ENCODE results near the gene TPRG1. TPM values are rescaled to one million over a fixed set of nuclear protein-coding genes. Genes with fewer than 3 reads are reported as not detected.

Gene TPRG1
- total and polyA plus RNA-seq, 2 donors (not counting 1 experiment from before 2014, with no cell fraction given) = 0.47 to 0.99 TPM

- Histone ChIP-seq H3K4me2 (ENCODE audit: extremely low read depth, insufficient read depth, low read length) (no peak overlapping the region), H3K9me3 (ENCODE audit: control insufficient read depth, insufficient read depth, low read depth, low read length) (no peaks in the 10 kb centered on the region), H3K79me2 (ENCODE audit: control insufficient read depth, insufficient read depth, low read length) (no peaks in the 10 kb centered on the region), H2AFZ (ENCODE audit: low read length) (no peak overlapping the region), H3K27ac (ENCODE audit: insufficient read depth, low read length) (no peak overlapping the region), H3K9ac (ENCODE audit: insufficient read depth, low read length) (no peak overlapping the region), H4K20me1 (ENCODE audit: control insufficient read depth, extremely low read depth, insufficient read depth, low read length) (no peaks in the 10 kb centered on the region), H3K27me3 (ENCODE audit: control insufficient read depth, insufficient read depth, low read length) (no peaks in the 10 kb centered on the region), H3K4me3 (replicated peaks in 1 of 4; ENCODE audit: control extremely low read depth in 1 of 4, insufficient read depth in 1 of 4, low read depth in 3 of 4, low read length in 4 of 4) (no peak overlapping the region), H3K36me3 (ENCODE audit: control insufficient read depth, insufficient read depth, low read length) (no peaks in the 10 kb centered on the region), H3K4me1 (ENCODE audit: control insufficient read depth, extremely low read depth, insufficient read depth, low read length) (no peaks in the 10 kb centered on the region)
- no peak for TF ChIP-seq CTCF (conservative IDR thresholded peaks at IDR 0.05 in 1 of 2, IDR thresholded peaks at IDR 0.05 in 1 of 2; ENCODE audit: low read depth in 1 of 2, low read length in 2 of 2)
- TF ChIP-seq EZH2 (IDR thresholded peaks at IDR 0.05; ENCODE audit: low read length, missing control alignments) = no peak
- DNase-seq (ENCODE audit: low read depth in 2 of 2) = no peak
Observed at GRCh38 chr3:189235214-189235613, 63.4 kb downstream of the TPRG1 start.

- Histone ChIP-seq H3K27ac (ENCODE audit: insufficient read depth, low read length) (no peak overlapping the region), H3K4me3 (replicated peaks in 1 of 4; ENCODE audit: control extremely low read depth in 1 of 4, insufficient read depth in 1 of 4, low read depth in 3 of 4, low read length in 4 of 4) (no peak overlapping the region), H4K20me1 (ENCODE audit: control insufficient read depth, extremely low read depth, insufficient read depth, low read length) (no peaks in the 10 kb centered on the region), H3K4me2 (ENCODE audit: extremely low read depth, insufficient read depth, low read length) (no peak overlapping the region), H3K9me3 (ENCODE audit: control insufficient read depth, insufficient read depth, low read depth, low read length) (no peaks in the 10 kb centered on the region), H3K27me3 (ENCODE audit: control insufficient read depth, insufficient read depth, low read length) (no peaks in the 10 kb centered on the region), H2AFZ (ENCODE audit: low read length) (no peak overlapping the region), H3K79me2 (ENCODE audit: control insufficient read depth, insufficient read depth, low read length) (no peaks in the 10 kb centered on the region), H3K36me3 (ENCODE audit: control insufficient read depth, insufficient read depth, low read length) (no peaks in the 10 kb centered on the region), H3K9ac (ENCODE audit: insufficient read depth, low read length) (no peak overlapping the region), H3K4me1 (ENCODE audit: control insufficient read depth, extremely low read depth, insufficient read depth, low read length) (no peaks in the 10 kb centered on the region)
- TF ChIP-seq EZH2 (IDR thresholded peaks at IDR 0.05; ENCODE audit: low read length, missing control alignments) (no peak), CTCF (conservative IDR thresholded peaks at IDR 0.05 in 1 of 2, IDR thresholded peaks at IDR 0.05 in 1 of 2; ENCODE audit: low read depth in 1 of 2, low read length in 2 of 2) (no peak)
- DNase-seq (ENCODE audit: low read depth in 2 of 2) = no peak
Observed at GRCh38 chr3:189236352-189236751, 64.6 kb downstream of the TPRG1 start.

GRCh38 chr3:189237526-189237925 lies 65.8 kb downstream of the TPRG1 start:
- H3K36me3 ChIP-seq (ENCODE audit: control insufficient read depth, insufficient read depth, low read length) = no peaks in the 10 kb centered on the region
- H3K4me1 ChIP-seq (ENCODE audit: control insufficient read depth, extremely low read depth, insufficient read depth, low read length) = no peaks in the 10 kb centered on the region
- no peak overlapping the region for H3K9ac ChIP-seq (ENCODE audit: insufficient read depth, low read length)
- H3K4me2 ChIP-seq (ENCODE audit: extremely low read depth, insufficient read depth, low read length) = no peak overlapping the region
- no peaks in the 10 kb centered on the region for H4K20me1 ChIP-seq (ENCODE audit: control insufficient read depth, extremely low read depth, insufficient read depth, low read length)
- no peak overlapping the region for H2AFZ ChIP-seq (ENCODE audit: low read length)
- H3K27me3 ChIP-seq (ENCODE audit: control insufficient read depth, insufficient read depth, low read length) = no peaks in the 10 kb centered on the region
- H3K27ac ChIP-seq (ENCODE audit: insufficient read depth, low read length) = no peak overlapping the region
- H3K79me2 ChIP-seq (ENCODE audit: control insufficient read depth, insufficient read depth, low read length) = no peaks in the 10 kb centered on the region
- no peak overlapping the region for H3K4me3 ChIP-seq (replicated peaks in 1 of 4; ENCODE audit: control extremely low read depth in 1 of 4, insufficient read depth in 1 of 4, low read depth in 3 of 4, low read length in 4 of 4)
- peak in 1 of 2 donors; percentile 40 for DNase-seq (ENCODE audit: low read depth in 2 of 2)
- H3K9me3 ChIP-seq (ENCODE audit: control insufficient read depth, insufficient read depth, low read depth, low read length) = no peaks in the 10 kb centered on the region
- TF ChIP-seq CTCF (conservative IDR thresholded peaks at IDR 0.05 in 1 of 2, IDR thresholded peaks at IDR 0.05 in 1 of 2; ENCODE audit: low read depth in 1 of 2, low read length in 2 of 2) (no peak), EZH2 (IDR thresholded peaks at IDR 0.05; ENCODE audit: low read length, missing control alignments) (no peak)

Measured in fibroblast of lung (primary cell).